HG02884 (cell line): ENCODE results near the gene IL1RAP.

Experiments used
- ATAC-seq: cut with Tn5 transposase; IDR thresholded peaks from one replicate; pipeline ENCODE4 v1.9.1; 2021; ENCODE audit warnings: mild to moderate bottlenecking, moderate library complexity; ENCODE audit not compliant: unreplicated experiment

IL1RAP gene

GRCh38 chr3:190541008-190541407 is 27.1 kb downstream of the IL1RAP start:
- ATAC-seq, result no peak

GRCh38 chr3:190541560-190541959 is 27.7 kb downstream of the IL1RAP start:
- no peak for ATAC-seq

GRCh38 chr3:190542846-190543245 is 29.0 kb downstream of the IL1RAP start:
- no peak for ATAC-seq

- no peak for ATAC-seq
Observed at GRCh38 chr3:190543671-190544070, 29.8 kb downstream of the IL1RAP start.

GRCh38 chr3:190545191-190545590 is 31.3 kb downstream of the IL1RAP start:
- no peak for ATAC-seq

- ATAC-seq, result no peak
Observed at GRCh38 chr3:190546881-190547510, 33.1 kb downstream of the IL1RAP start.

- no peak for ATAC-seq
Observed at GRCh38 chr3:190548031-190548656, 34.3 kb downstream of the IL1RAP start.

- no peak for ATAC-seq
Observed at GRCh38 chr3:190552021-190552420, 38.1 kb downstream of the IL1RAP start.

- no peak for ATAC-seq
Observed at GRCh38 chr3:190552969-190553759, 39.3 kb downstream of the IL1RAP start.

GRCh38 chr3:190554197-190554596 is 40.3 kb downstream of the IL1RAP start:
- no peak for ATAC-seq

GRCh38 chr3:190556351-190556750 is 42.5 kb downstream of the IL1RAP start:
- ATAC-seq, result no peak

GRCh38 chr3:190557296-190557695 is 43.4 kb downstream of the IL1RAP start:
- no peak for ATAC-seq

- ATAC-seq, result no peak
Observed at GRCh38 chr3:190558316-190558715, 44.4 kb downstream of the IL1RAP start.

- no peak for ATAC-seq
Observed at GRCh38 chr3:190558796-190559195, 44.9 kb downstream of the IL1RAP start.

GRCh38 chr3:190560013-190560895 is 46.4 kb downstream of the IL1RAP start:
- ATAC-seq, result no peak

- no peak for ATAC-seq
Observed at GRCh38 chr3:190562866-190563510, 49.1 kb downstream of the IL1RAP start.

- ATAC-seq, result no peak
Observed at GRCh38 chr3:190564175-190564574, 50.3 kb downstream of the IL1RAP start.

GRCh38 chr3:190566043-190566933 is 52.4 kb downstream of the IL1RAP start:
- no peak for ATAC-seq

GRCh38 chr3:190568036-190568435 is 54.2 kb downstream of the IL1RAP start:
- no peak for ATAC-seq

- no peak for ATAC-seq
Observed at GRCh38 chr3:190574473-190574872, 60.6 kb downstream of the IL1RAP start.
